ENCODE data around the gene HAUS6. TPM values are rescaled to one million over a fixed set of nuclear protein-coding genes. Genes with fewer than 3 reads are reported as not detected.

Gene HAUS6
- polyA plus RNA-seq, 1 donor (not counting 4 experiments of a cell fraction or from before 2014, with no cell fraction given) = 15.7 TPM

DNA sequence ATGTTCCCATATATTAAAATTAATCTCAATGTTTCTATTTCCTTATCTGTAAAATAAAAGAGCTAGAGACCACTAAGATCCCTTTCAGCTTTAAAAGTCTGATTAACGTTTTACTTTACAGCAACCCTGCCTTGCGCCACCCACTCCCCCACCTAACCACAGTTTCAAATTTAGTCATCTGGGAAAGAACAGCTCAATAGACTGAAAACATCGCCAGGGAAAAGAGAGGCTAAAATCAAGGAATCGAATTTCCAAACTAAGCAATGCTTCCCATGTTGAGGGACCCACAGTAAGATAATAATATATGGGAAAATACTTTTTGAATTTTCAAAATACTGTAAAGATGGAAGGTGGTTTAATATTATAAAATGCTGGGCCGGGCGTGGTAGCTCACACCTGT lies 76.3 kb downstream of the HAUS6 start:
- Histone ChIP-seq H3K9me3 (ENCODE audit: control insufficient read depth, low read depth, low read length) (no peaks in the 10 kb centered on the region), H3K4me3 (ENCODE audit: control insufficient read depth in 2 of 3, extremely low read depth in 1 of 3, insufficient read depth in 2 of 3, low read depth in 1 of 3, low read length in 3 of 3) (no peak overlapping the region), H2AFZ (ENCODE audit: control insufficient read depth, low read length) (no peak overlapping the region), H3K9ac (ENCODE audit: control insufficient read depth, extremely low read depth, insufficient read depth, low read length) (no peak overlapping the region), H3K27ac (ENCODE audit: control insufficient read depth, insufficient read depth, low read length) (no peak overlapping the region), H3K79me2 (ENCODE audit: control insufficient read depth, insufficient read depth, low read length) (no peaks in the 10 kb centered on the region), H3K36me3 (ENCODE audit: control insufficient read depth in 2 of 2, extremely low read depth in 1 of 2, insufficient read depth in 2 of 2, low read length in 2 of 2) (no peaks in the 10 kb centered on the region), H4K20me1 (ENCODE audit: control insufficient read depth, extremely low read depth, insufficient read depth, low read length) (no peaks in the 10 kb centered on the region), H3K27me3 (ENCODE audit: control insufficient read depth, extremely low read depth, insufficient read depth, low read length) (no peaks in the 10 kb centered on the region), H3K4me1 (ENCODE audit: control insufficient read depth, extremely low read depth, insufficient read depth, low read length) (no peaks in the 10 kb centered on the region), H3K9me1 (ENCODE audit: control insufficient read depth, extremely low read depth, insufficient read depth, low read length) (no peaks in the 10 kb centered on the region), H3K4me2 (ENCODE audit: control insufficient read depth, extremely low read depth, insufficient read depth, low read depth, low read length) (no peak overlapping the region)
- no peak for FAIRE-seq
- TF ChIP-seq, protein P1, sequence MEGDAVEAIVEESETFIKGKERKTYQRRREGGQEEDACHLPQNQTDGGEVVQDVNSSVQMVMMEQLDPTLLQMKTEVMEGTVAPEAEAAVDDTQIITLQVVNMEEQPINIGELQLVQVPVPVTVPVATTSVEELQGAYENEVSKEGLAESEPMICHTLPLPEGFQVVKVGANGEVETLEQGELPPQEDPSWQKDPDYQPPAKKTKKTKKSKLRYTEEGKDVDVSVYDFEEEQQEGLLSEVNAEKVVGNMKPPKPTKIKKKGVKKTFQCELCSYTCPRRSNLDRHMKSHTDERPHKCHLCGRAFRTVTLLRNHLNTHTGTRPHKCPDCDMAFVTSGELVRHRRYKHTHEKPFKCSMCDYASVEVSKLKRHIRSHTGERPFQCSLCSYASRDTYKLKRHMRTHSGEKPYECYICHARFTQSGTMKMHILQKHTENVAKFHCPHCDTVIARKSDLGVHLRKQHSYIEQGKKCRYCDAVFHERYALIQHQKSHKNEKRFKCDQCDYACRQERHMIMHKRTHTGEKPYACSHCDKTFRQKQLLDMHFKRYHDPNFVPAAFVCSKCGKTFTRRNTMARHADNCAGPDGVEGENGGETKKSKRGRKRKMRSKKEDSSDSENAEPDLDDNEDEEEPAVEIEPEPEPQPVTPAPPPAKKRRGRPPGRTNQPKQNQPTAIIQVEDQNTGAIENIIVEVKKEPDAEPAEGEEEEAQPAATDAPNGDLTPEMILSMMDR (optimal IDR thresholded peaks at IDR 0.05 in 1 of 3, IDR thresholded peaks at IDR 0.05 in 1 of 3, conservative IDR thresholded peaks at IDR 0.05 in 1 of 3; ENCODE audit: extremely low read depth in 1 of 3, insufficient read depth in 2 of 3, low read length in 3 of 3) = no peak
- no peak for TF ChIP-seq EZH2 (IDR thresholded peaks at IDR 0.05; ENCODE audit: low read length)
- DNase-seq (ENCODE audit: low read depth, low spot score) = no peak
- dilution Hi-C loops (cut with MboI; ENCODE audit: extremely low pct_ligation_motif_present, low sequenced_read_pairs) = no loop called here

DNA sequence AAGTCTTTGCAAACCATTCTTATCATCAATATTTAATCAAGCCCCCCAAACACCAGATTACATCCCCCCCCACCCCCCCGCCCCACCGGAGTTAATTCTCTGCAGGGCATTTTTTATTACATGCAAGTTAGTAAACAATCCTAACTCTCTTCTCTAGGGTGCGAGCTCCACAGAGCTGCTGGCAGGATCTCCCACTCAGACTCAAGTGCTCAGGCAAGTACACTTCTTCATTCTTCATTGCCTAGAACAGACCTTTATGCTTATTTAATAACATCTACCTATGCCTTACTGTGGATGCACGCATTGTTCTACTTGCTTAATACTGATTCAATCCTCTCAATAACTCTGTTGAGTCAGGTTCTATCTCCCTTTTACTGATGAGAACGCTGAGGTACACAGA lies 79.6 kb downstream of the HAUS6 start:
- no peak overlapping the region for H3K9ac ChIP-seq (ENCODE audit: control insufficient read depth, extremely low read depth, insufficient read depth, low read length)
- no peak for TF ChIP-seq EZH2 (IDR thresholded peaks at IDR 0.05; ENCODE audit: low read length)
- TF ChIP-seq, protein P1 (optimal IDR thresholded peaks at IDR 0.05 in 1 of 3, IDR thresholded peaks at IDR 0.05 in 1 of 3, conservative IDR thresholded peaks at IDR 0.05 in 1 of 3; ENCODE audit: extremely low read depth in 1 of 3, insufficient read depth in 2 of 3, low read length in 3 of 3) = no peak
- H3K9me1 ChIP-seq (ENCODE audit: control insufficient read depth, extremely low read depth, insufficient read depth, low read length) = no peaks in the 10 kb centered on the region
- no peaks in the 10 kb centered on the region for H3K4me1 ChIP-seq (ENCODE audit: control insufficient read depth, extremely low read depth, insufficient read depth, low read length)
- dilution Hi-C loops (cut with MboI; ENCODE audit: extremely low pct_ligation_motif_present, low sequenced_read_pairs) = no loop called here
- no peak overlapping the region for H3K4me3 ChIP-seq (ENCODE audit: control insufficient read depth in 2 of 3, extremely low read depth in 1 of 3, insufficient read depth in 2 of 3, low read depth in 1 of 3, low read length in 3 of 3)
- no peak overlapping the region for H3K27ac ChIP-seq (ENCODE audit: control insufficient read depth, insufficient read depth, low read length)
- H3K36me3 ChIP-seq (ENCODE audit: control insufficient read depth in 2 of 2, extremely low read depth in 1 of 2, insufficient read depth in 2 of 2, low read length in 2 of 2) = no peaks in the 10 kb centered on the region
- no peaks in the 10 kb centered on the region for H3K79me2 ChIP-seq (ENCODE audit: control insufficient read depth, insufficient read depth, low read length)
- H3K4me2 ChIP-seq (ENCODE audit: control insufficient read depth, extremely low read depth, insufficient read depth, low read depth, low read length) = no peak overlapping the region
- H2AFZ ChIP-seq (ENCODE audit: control insufficient read depth, low read length) = no peak overlapping the region
- no peaks in the 10 kb centered on the region for H3K27me3 ChIP-seq (ENCODE audit: control insufficient read depth, extremely low read depth, insufficient read depth, low read length)
- H3K9me3 ChIP-seq (ENCODE audit: control insufficient read depth, low read depth, low read length) = no peaks in the 10 kb centered on the region
- FAIRE-seq (no peak), DNase-seq (ENCODE audit: low read depth, low spot score) (no peak)
- H4K20me1 ChIP-seq (ENCODE audit: control insufficient read depth, extremely low read depth, insufficient read depth, low read length) = no peaks in the 10 kb centered on the region

Data from keratinocyte (primary cell).